B cell (primary cell): Measurements from ENCODE around the gene GPX3.

ENCODE experiments used
- EZH2 ChIP-seq: IDR thresholded peaks from 2 replicates; pipeline ENCODE4 v1.6.1; 2012; ENCODE audit warnings: borderline replicate concordance, low read depth, mild to moderate bottlenecking, moderate library complexity, low read length; ENCODE audit not compliant: insufficient read depth, poor library complexity, severe bottlenecking
- TF ChIP-seq, protein P1 (sequence below): fragments of 200-600 bp; IDR thresholded peaks from one replicate; pipeline ENCODE4 v1.8.0; 2022; ENCODE audit warnings: antibody characterized with exemption, mild to moderate bottlenecking

DNA sequence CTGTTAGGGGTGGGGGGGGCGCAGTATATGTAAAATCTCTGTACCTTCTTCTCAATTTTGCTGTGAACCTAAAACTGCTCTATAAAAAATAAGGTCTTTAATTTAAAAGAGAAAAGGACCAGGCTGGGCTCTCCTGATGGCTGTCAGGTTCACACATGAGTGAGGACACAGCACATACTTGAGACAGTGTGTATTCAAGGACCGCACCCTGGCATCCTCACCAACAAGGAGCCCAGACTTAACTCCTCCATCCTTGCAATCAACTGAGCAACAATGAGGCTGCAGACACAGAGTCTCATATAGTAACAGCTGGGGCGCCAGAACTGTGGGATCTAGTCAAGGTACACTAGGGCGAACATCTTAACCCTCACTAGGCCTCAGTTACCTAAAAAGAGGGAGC is 50.6 kb downstream of the GPX3 start:
- TF ChIP-seq, protein P1, sequence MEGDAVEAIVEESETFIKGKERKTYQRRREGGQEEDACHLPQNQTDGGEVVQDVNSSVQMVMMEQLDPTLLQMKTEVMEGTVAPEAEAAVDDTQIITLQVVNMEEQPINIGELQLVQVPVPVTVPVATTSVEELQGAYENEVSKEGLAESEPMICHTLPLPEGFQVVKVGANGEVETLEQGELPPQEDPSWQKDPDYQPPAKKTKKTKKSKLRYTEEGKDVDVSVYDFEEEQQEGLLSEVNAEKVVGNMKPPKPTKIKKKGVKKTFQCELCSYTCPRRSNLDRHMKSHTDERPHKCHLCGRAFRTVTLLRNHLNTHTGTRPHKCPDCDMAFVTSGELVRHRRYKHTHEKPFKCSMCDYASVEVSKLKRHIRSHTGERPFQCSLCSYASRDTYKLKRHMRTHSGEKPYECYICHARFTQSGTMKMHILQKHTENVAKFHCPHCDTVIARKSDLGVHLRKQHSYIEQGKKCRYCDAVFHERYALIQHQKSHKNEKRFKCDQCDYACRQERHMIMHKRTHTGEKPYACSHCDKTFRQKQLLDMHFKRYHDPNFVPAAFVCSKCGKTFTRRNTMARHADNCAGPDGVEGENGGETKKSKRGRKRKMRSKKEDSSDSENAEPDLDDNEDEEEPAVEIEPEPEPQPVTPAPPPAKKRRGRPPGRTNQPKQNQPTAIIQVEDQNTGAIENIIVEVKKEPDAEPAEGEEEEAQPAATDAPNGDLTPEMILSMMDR = no peak
- TF ChIP-seq EZH2 = no peak
